OCI-LY7 (cell line): ENCODE measurements around the gene TTC33.

Experiments
- CTCF ChIP-seq: fragments of 200-600 bp; sonication (generic); conservative IDR thresholded peaks from 2 replicates; pipeline ENCODE4 v1.5.1; 2014; ENCODE audit warnings: mild to moderate bottlenecking, antibody characterized with exemption, low read length, moderate library complexity, mixed read lengths
- EZH2phosphoT487 ChIP-seq: fragments of 200-600 bp; sonication (generic); IDR thresholded peaks from 2 replicates; pipeline ENCODE4 v1.6.1; 2018; ENCODE audit warnings: low read depth, borderline replicate concordance, mild to moderate bottlenecking, mixed run types, antibody characterized with exemption, low read length, moderate library complexity, mixed read lengths

- TF ChIP-seq CTCF (peak; percentile 53), EZH2phosphoT487 (no peak)
Measured at GRCh38 chr5:40716000-40716399, 39.8 kb downstream of the TTC33 start.
